ENCODE measurements around the gene OSBPL10. TPM values are rescaled to one million over a fixed set of nuclear protein-coding genes. Genes with fewer than 3 reads are reported as not detected.

OSBPL10 gene
- total RNA-seq, 1 experiment from 2014 or later: 74.7 TPM

- CTCF ChIA-PET: no interaction called here
- TF ChIP-seq CTCF (IDR thresholded peaks at IDR 0.05; ENCODE audit: unreplicated experiment): no peak
- peaks cover 32% of the 10 kb centered on the region for H3K4me1 Mint-ChIP-seq (ENCODE audit: low read depth, unreplicated experiment)
- H3K27me3 Mint-ChIP-seq (ENCODE audit: unreplicated experiment): no peaks in the 10 kb centered on the region
- no peak overlapping the region for H3K27ac Mint-ChIP-seq (ENCODE audit: unreplicated experiment)
- intact Hi-C loops (cut with micrococcal nuclease; ENCODE audit: unreplicated experiment): no loop called here
- H3K4me3 Mint-ChIP-seq (ENCODE audit: low read depth, unreplicated experiment): no peak overlapping the region
- DNase-seq: no peak
- no TSS peak for BruUV-seq (replicated peaks)
- no peaks in the 10 kb centered on the region for H3K36me3 Mint-ChIP-seq (ENCODE audit: insufficient read depth, unreplicated experiment)
- H3K9me3 Mint-ChIP-seq (ENCODE audit: low read depth, unreplicated experiment): peaks cover 2% of the 10 kb centered on the region
Measured at GRCh38 chr3:31884251-31884650, 96.8 kb downstream of the OSBPL10 start.

- H3K4me3 Mint-ChIP-seq (ENCODE audit: low read depth, unreplicated experiment): no peak overlapping the region
- intact Hi-C loops (cut with micrococcal nuclease; ENCODE audit: unreplicated experiment): no loop called here
- H3K27ac Mint-ChIP-seq (ENCODE audit: unreplicated experiment): no peak overlapping the region
- no peaks in the 10 kb centered on the region for H3K27me3 Mint-ChIP-seq (ENCODE audit: unreplicated experiment)
- no TSS peak for BruUV-seq (replicated peaks)
- TF ChIP-seq CTCF (IDR thresholded peaks at IDR 0.05; ENCODE audit: unreplicated experiment): no peak
- H3K9me3 Mint-ChIP-seq (ENCODE audit: low read depth, unreplicated experiment): peaks cover 2% of the 10 kb centered on the region
- peaks cover 32% of the 10 kb centered on the region for H3K4me1 Mint-ChIP-seq (ENCODE audit: low read depth, unreplicated experiment)
- no peaks in the 10 kb centered on the region for H3K36me3 Mint-ChIP-seq (ENCODE audit: insufficient read depth, unreplicated experiment)
- CTCF ChIA-PET: no interaction called here
- no peak for DNase-seq
Measured at GRCh38 chr3:31882895-31883294, 98.2 kb downstream of the OSBPL10 start.

GRCh38 chr3:31882431-31882830, 98.6 kb downstream of the OSBPL10 start:
- Mint-ChIP-seq H3K27me3 (ENCODE audit: unreplicated experiment) (no peaks in the 10 kb centered on the region), H3K36me3 (ENCODE audit: insufficient read depth, unreplicated experiment) (no peaks in the 10 kb centered on the region), H3K4me3 (ENCODE audit: low read depth, unreplicated experiment) (no peak overlapping the region), H3K4me1 (ENCODE audit: low read depth, unreplicated experiment) (peaks cover 32% of the 10 kb centered on the region), H3K27ac (ENCODE audit: unreplicated experiment) (no peak overlapping the region), H3K9me3 (ENCODE audit: low read depth, unreplicated experiment) (peaks cover 2% of the 10 kb centered on the region)
- no TSS peak for BruUV-seq (replicated peaks)
- CTCF ChIA-PET: no interaction called here
- no peak for TF ChIP-seq CTCF (IDR thresholded peaks at IDR 0.05; ENCODE audit: unreplicated experiment)
- intact Hi-C loops (cut with micrococcal nuclease; ENCODE audit: unreplicated experiment): no loop called here
- no peak for DNase-seq

GRCh38 chr3:31880482-31881078, 100.5 kb downstream of the OSBPL10 start:
- Mint-ChIP-seq H3K4me3 (ENCODE audit: low read depth, unreplicated experiment) (no peak overlapping the region), H3K27ac (ENCODE audit: unreplicated experiment) (no peak overlapping the region), H3K27me3 (ENCODE audit: unreplicated experiment) (no peaks in the 10 kb centered on the region), H3K36me3 (ENCODE audit: insufficient read depth, unreplicated experiment) (no peaks in the 10 kb centered on the region), H3K4me1 (ENCODE audit: low read depth, unreplicated experiment) (peaks cover 31% of the 10 kb centered on the region), H3K9me3 (ENCODE audit: low read depth, unreplicated experiment) (peaks cover 2% of the 10 kb centered on the region)
- TF ChIP-seq CTCF (IDR thresholded peaks at IDR 0.05; ENCODE audit: unreplicated experiment): no peak
- CTCF ChIA-PET: no interaction called here
- intact Hi-C loops (cut with micrococcal nuclease; ENCODE audit: unreplicated experiment): no loop called here
- no TSS peak for BruUV-seq (replicated peaks)
- DNase-seq: no peak
